ENCODE data around the gene MTCL1. TPM values are rescaled to one million over a fixed set of nuclear protein-coding genes. Genes with fewer than 3 reads are reported as not detected.

Gene MTCL1
- total RNA-seq, 1 donor from 2014 or later, result 50.5 TPM

DNA sequence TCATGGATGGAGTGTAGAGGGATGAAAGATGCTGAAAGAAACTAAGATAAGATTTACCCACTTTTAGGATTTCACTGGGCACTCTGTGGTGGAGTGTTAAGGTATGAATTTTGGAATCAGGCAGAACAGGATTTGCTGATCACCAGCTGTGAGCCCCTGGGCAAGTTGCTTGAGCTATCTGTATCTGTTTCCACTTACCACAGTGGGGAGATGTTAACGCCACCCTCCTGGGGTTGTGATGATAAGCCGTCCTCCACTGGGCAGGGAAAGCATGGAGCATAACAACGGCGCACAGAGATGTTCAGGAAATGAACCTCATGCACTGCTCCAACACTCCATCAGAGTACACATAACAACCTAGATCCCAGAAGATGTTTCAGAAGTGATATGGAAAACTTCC lies 160.6 kb downstream of the MTCL1 start:
- DNase-seq (ENCODE audit: low read depth), result no peak
- Histone ChIP-seq H3K27me3 (ENCODE audit: control insufficient read depth, insufficient read depth, low read length) (no peaks in the 10 kb centered on the region), H3K4me3 (ENCODE audit: low read depth, low read length) (no peak overlapping the region), H3K36me3 (ENCODE audit: control insufficient read depth, insufficient read depth, low read length) (no peaks in the 10 kb centered on the region)
- no peak for TF ChIP-seq CTCF (IDR thresholded peaks at IDR 0.05; ENCODE audit: insufficient read depth, low read length, poor library complexity, severe bottlenecking)

- no peaks in the 10 kb centered on the region for H3K36me3 ChIP-seq (ENCODE audit: control insufficient read depth, insufficient read depth, low read length)
- no peak for TF ChIP-seq CTCF (IDR thresholded peaks at IDR 0.05; ENCODE audit: insufficient read depth, low read length, poor library complexity, severe bottlenecking)
- DNase-seq (ENCODE audit: low read depth), result no peak
- H3K27me3 ChIP-seq (ENCODE audit: control insufficient read depth, insufficient read depth, low read length), result no peaks in the 10 kb centered on the region
- no peak overlapping the region for H3K4me3 ChIP-seq (ENCODE audit: low read depth, low read length)
These were observed 161.3 kb downstream of the MTCL1 start for GRCh38 chr18:8866679-8867078.

DNA sequence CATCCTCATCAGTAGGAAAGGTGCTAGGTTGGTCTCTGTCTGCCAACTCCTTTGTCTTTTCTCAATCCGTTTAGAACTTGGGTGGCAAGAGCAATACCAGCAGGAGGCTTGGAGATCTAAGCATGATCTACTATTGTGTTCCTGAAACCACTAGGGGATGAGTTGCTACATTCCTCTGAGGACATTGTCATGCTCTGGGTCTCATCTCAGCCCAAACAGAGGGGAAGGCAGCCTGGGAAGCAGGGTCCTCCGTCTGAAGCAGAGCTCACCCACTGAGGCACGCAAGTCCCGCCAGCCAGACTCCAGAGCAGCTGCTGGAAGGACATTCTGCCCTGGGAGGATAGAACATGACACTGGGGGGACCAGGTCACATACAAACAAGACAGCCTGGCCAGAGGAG lies 162.9 kb downstream of the MTCL1 start:
- Histone ChIP-seq H3K4me3 (ENCODE audit: low read depth, low read length) (no peak overlapping the region), H3K36me3 (ENCODE audit: control insufficient read depth, insufficient read depth, low read length) (no peaks in the 10 kb centered on the region), H3K27me3 (ENCODE audit: control insufficient read depth, insufficient read depth, low read length) (no peaks in the 10 kb centered on the region)
- DNase-seq (ENCODE audit: low read depth), result no peak
- no peak for TF ChIP-seq CTCF (IDR thresholded peaks at IDR 0.05; ENCODE audit: insufficient read depth, low read length, poor library complexity, severe bottlenecking)

DNA sequence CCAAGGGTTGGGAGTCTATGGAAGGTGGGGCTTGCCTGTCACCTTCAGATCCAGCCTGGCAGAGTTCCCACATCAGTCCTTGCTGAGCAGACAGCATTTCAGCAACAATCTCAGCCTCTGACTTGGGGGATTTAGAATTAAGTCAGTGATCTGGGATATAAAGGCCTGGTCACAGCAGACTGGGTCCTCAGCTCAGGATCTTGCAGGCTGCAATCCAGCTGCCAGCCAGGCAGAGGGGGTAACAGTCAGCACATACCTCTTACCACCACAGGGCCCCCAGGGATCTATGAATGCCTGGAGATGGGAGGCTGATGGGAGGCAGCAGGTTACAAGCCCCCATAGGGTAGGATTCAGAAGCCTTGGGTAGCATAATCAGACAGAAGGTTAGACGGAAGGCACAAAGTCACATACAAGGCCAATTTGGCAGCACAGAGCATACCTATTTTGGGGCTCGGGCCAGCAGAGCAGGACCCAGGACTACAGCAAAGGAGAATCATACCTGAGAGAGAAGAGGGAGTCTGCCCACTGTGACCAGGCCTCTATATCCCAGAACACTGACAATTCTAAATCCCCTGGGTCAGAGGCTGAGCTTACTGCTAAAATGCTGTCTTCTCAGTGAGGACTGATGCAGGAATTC lies 163.5 kb downstream of the MTCL1 start:
- no peak for TF ChIP-seq CTCF (IDR thresholded peaks at IDR 0.05; ENCODE audit: insufficient read depth, low read length, poor library complexity, severe bottlenecking)
- Histone ChIP-seq H3K27me3 (ENCODE audit: control insufficient read depth, insufficient read depth, low read length) (no peaks in the 10 kb centered on the region), H3K36me3 (ENCODE audit: control insufficient read depth, insufficient read depth, low read length) (no peaks in the 10 kb centered on the region), H3K4me3 (ENCODE audit: low read depth, low read length) (no peak overlapping the region)
- DNase-seq (ENCODE audit: low read depth), result no peak

DNA sequence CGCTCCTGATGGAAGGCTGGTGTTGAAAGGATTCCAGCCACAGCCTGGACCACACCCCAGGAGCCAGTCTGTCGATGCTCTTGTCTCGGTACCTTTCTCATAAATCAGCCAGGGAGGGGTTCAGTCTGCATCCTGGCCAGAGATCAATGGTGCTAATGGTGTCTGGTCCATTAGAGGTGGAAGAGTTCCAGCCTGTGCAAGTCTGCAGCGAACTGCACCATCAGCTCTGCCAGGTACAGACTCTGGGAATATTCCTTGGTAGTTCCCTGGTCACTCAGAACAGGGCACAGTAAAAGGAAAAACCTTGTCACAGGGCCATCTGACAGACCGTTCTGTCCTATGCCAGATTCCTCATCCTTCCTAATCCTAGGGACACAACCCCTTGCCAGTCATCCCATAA lies 164.3 kb downstream of the MTCL1 start:
- H3K4me3 ChIP-seq (ENCODE audit: low read depth, low read length), result no peak overlapping the region
- DNase-seq (ENCODE audit: low read depth), result no peak
- no peaks in the 10 kb centered on the region for H3K36me3 ChIP-seq (ENCODE audit: control insufficient read depth, insufficient read depth, low read length)
- no peaks in the 10 kb centered on the region for H3K27me3 ChIP-seq (ENCODE audit: control insufficient read depth, insufficient read depth, low read length)
- TF ChIP-seq CTCF (IDR thresholded peaks at IDR 0.05; ENCODE audit: insufficient read depth, low read length, poor library complexity, severe bottlenecking), result no peak

DNA sequence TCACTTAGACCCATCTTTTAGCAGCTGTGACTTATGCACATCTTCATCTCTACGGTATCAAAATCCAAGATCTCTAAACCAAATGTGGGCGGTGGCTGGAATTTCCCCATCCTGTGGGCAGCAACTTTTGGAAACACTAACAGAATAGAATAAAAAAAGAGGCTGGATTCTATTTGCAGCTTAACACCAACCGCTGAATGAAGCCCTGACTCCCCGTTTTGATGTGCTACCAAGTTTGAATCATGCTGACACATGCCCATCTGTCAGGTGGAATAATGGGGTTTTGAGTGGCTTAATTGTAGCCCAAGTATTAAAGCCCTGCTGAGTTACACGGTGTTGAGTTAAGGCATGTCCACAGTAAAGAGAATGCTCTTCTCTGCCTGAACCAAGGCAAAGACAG lies 165.2 kb downstream of the MTCL1 start:
- DNase-seq (ENCODE audit: low read depth), result no peak

More for the DNA sequence above, 165.2 kb downstream of the MTCL1 start:
- no peak for TF ChIP-seq CTCF (IDR thresholded peaks at IDR 0.05; ENCODE audit: insufficient read depth, low read length, poor library complexity, severe bottlenecking)
- no peak overlapping the region for H3K4me3 ChIP-seq (ENCODE audit: low read depth, low read length)
- no peaks in the 10 kb centered on the region for H3K36me3 ChIP-seq (ENCODE audit: control insufficient read depth, insufficient read depth, low read length)
- H3K27me3 ChIP-seq (ENCODE audit: control insufficient read depth, insufficient read depth, low read length), result no peaks in the 10 kb centered on the region
